GM19452 (cell line): Measurements from ENCODE around the gene RALGPS1.
"Not testable (repeated sequence)": the region's sequence is repeated elsewhere in the genome, so short reads cannot be mapped to it uniquely, and the experiment has no call there.

Source experiments
- ATAC-seq: cut with Tn5 transposase; IDR thresholded peaks from one replicate; pipeline ENCODE4 v1.9.1; 2021; ENCODE audit not compliant: unreplicated experiment

RALGPS1 gene

GRCh38 chr9:127167560-127168326 lies 253.2 kb downstream of the RALGPS1 start:
- no peak for ATAC-seq

- ATAC-seq = no peak
Measured at GRCh38 chr9:127168756-127169574, 254.4 kb downstream of the RALGPS1 start.

GRCh38 chr9:127169575-127169883 lies 254.9 kb downstream of the RALGPS1 start:
- no peak for ATAC-seq

- ATAC-seq = no peak
Measured at GRCh38 chr9:127170103-127170502, 255.5 kb downstream of the RALGPS1 start.

GRCh38 chr9:127170652-127171051 lies 256.1 kb downstream of the RALGPS1 start:
- no peak for ATAC-seq

- ATAC-seq = not testable (repeated sequence)
Measured at GRCh38 chr9:127171348-127171747, 256.8 kb downstream of the RALGPS1 start.

- ATAC-seq = no peak
Measured at GRCh38 chr9:127172066-127172707, 257.6 kb downstream of the RALGPS1 start.

- no peak for ATAC-seq
Measured at GRCh38 chr9:127173063-127173462, 258.5 kb downstream of the RALGPS1 start.

- ATAC-seq = no peak
Measured at GRCh38 chr9:127174386-127175318, 260.1 kb downstream of the RALGPS1 start.

- no peak for ATAC-seq
Measured at GRCh38 chr9:127175319-127175715, 260.7 kb downstream of the RALGPS1 start.

- no peak for ATAC-seq
Measured at GRCh38 chr9:127175764-127176163, 261.2 kb downstream of the RALGPS1 start.

GRCh38 chr9:127176631-127177030 lies 262.0 kb downstream of the RALGPS1 start:
- ATAC-seq = no peak

GRCh38 chr9:127177231-127177630 lies 262.6 kb downstream of the RALGPS1 start:
- no peak for ATAC-seq

- no peak for ATAC-seq
Measured at GRCh38 chr9:127177665-127178265, 263.2 kb downstream of the RALGPS1 start.

GRCh38 chr9:127178686-127179632 lies 264.4 kb downstream of the RALGPS1 start:
- ATAC-seq = no peak

- no peak for ATAC-seq
Measured at GRCh38 chr9:127179633-127180441, 265.3 kb downstream of the RALGPS1 start.

- ATAC-seq = no peak
Measured at GRCh38 chr9:127180457-127181314, 266.1 kb downstream of the RALGPS1 start.

GRCh38 chr9:127181315-127181580 lies 266.7 kb downstream of the RALGPS1 start:
- no peak for ATAC-seq
